ENCODE data around the gene KRT10. TPM values are rescaled to one million over a fixed set of nuclear protein-coding genes. Genes with fewer than 3 reads are reported as not detected.

Gene KRT10
- total RNA-seq, 3 donors from 2014 or later (not counting 1 experiment from before 2014, with no cell fraction given), result 23.6 to 35.9 (median 25.5) TPM

DNA sequence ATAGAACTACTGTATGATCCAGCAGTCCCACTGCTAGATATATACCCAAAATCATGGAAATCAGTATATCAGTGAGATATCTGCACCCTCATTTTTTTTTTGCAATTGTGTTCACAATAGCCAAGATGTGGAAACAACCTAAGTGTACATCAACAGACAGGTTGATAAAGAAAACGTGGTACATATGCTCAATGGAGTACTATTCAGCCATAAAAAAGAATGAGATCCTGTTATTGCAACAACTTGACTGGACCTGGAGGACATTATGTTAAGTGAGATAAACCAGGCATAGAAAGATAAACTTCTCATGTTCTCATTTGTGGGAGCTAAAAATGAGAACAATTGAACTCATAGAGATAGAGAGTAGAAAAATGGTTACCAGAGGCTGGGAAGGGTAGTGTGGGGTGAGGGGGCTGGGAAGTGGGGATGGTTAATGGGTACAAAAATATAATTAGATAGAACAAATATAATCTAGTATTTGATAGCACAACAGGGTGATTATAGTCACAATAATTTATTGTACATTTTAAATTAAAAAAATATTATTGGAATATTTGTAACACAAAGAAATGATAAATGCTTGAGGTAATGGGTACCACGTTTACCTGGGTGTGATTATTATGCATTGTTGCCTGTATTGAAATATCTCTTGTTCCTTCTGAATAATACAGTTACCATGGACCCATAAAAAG is 7.8 kb upstream of the KRT10 start:
- ATAC-seq (no peak), DNase-seq (no peak)
- no peak overlapping the region for H3K4me3 ChIP-seq (ENCODE audit: low read length)
- peaks cover 0 to 2% of the 10 kb centered on the region in 2 donors for H3K9me3 Mint-ChIP-seq
- WGBS (ENCODE audit: insufficient coverage), result 100% methylated on average over 1 of the region's 2 CpGs
- H3K4me1 ChIP-seq (ENCODE audit: control insufficient read depth, insufficient read depth, low read length), result no peaks in the 10 kb centered on the region
- peaks cover 15 to 40% of the 10 kb centered on the region in 2 donors for H3K27me3 Mint-ChIP-seq (ENCODE audit: low read depth in 2 of 2)
- no peaks in the 10 kb centered on the region for H3K36me3 Mint-ChIP-seq
- H3K4me1 Mint-ChIP-seq, result no peaks in the 10 kb centered on the region
- TF ChIP-seq CTCF (IDR thresholded peaks at IDR 0.05), result no peak
- no peaks in the 10 kb centered on the region for H3K36me3 ChIP-seq (ENCODE audit: control insufficient read depth, insufficient read depth, low read length)
- H3K27ac ChIP-seq (ENCODE audit: low read length), result no peak overlapping the region
- H3K27ac Mint-ChIP-seq, result no peak overlapping the region
- H3K27me3 ChIP-seq (ENCODE audit: control insufficient read depth, insufficient read depth, low read length), result peaks cover 5% of the 10 kb centered on the region
- H3K4me3 Mint-ChIP-seq, result no peak overlapping the region
- no peaks in the 10 kb centered on the region for H3K9me3 ChIP-seq (ENCODE audit: control insufficient read depth, insufficient read depth, low read length)
- intact Hi-C loops (cut with micrococcal nuclease), result no loop called here

DNA sequence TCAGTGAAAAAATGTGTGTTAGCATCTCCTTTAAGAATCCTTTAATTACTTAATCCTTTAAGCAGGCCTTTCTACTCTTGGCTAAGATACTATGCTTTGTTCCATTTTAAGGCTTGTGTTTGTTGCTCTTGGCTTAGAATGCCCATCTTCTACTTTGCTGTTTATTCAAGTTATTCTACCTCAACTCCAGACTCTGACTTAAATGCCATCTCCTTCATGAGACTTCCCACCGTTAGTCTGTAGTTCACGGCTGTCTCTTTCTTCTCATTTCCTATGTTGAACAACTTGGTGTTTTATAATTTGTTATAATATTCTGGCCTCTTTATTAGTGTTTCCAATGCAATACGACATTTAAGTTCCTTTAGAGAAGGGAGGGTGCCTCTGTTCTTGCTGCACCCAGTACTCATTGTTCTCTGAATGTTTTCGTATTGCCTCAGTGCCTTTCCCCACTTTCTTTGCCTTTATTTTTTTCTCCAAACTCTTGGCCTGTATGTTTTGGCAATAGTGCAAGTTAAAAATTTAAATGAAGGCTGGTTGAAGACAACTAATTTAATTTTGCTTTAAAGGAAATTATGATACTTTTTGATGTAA is 6.1 kb upstream of the KRT10 start:
- H3K9me3 ChIP-seq (ENCODE audit: control insufficient read depth, insufficient read depth, low read length), result no peaks in the 10 kb centered on the region
- no peaks in the 10 kb centered on the region for H3K4me1 ChIP-seq (ENCODE audit: control insufficient read depth, insufficient read depth, low read length)
- Mint-ChIP-seq H3K27ac (no peak overlapping the region), H3K9me3 (peaks cover 0 to 2% of the 10 kb centered on the region in 2 donors), H3K27me3 (ENCODE audit: low read depth in 2 of 2) (peaks cover 19 to 55% of the 10 kb centered on the region in 2 donors), H3K36me3 (no peaks in the 10 kb centered on the region), H3K4me1 (peaks cover 0 to 4% of the 10 kb centered on the region in 2 donors), H3K4me3 (no peak overlapping the region)
- H3K4me3 ChIP-seq (ENCODE audit: low read length), result no peak overlapping the region
- H3K27ac ChIP-seq (ENCODE audit: low read length), result no peak overlapping the region
- TF ChIP-seq CTCF (IDR thresholded peaks at IDR 0.05), result no peak
- ATAC-seq, result no peak
- no peaks in the 10 kb centered on the region for H3K36me3 ChIP-seq (ENCODE audit: control insufficient read depth, insufficient read depth, low read length)
- H3K27me3 ChIP-seq (ENCODE audit: control insufficient read depth, insufficient read depth, low read length), result peaks cover 5% of the 10 kb centered on the region
- no peak for DNase-seq
- intact Hi-C loops (cut with micrococcal nuclease), result no loop called here
- 97% methylated on average over 3 of the region's 4 CpGs for WGBS (ENCODE audit: insufficient coverage)

DNA sequence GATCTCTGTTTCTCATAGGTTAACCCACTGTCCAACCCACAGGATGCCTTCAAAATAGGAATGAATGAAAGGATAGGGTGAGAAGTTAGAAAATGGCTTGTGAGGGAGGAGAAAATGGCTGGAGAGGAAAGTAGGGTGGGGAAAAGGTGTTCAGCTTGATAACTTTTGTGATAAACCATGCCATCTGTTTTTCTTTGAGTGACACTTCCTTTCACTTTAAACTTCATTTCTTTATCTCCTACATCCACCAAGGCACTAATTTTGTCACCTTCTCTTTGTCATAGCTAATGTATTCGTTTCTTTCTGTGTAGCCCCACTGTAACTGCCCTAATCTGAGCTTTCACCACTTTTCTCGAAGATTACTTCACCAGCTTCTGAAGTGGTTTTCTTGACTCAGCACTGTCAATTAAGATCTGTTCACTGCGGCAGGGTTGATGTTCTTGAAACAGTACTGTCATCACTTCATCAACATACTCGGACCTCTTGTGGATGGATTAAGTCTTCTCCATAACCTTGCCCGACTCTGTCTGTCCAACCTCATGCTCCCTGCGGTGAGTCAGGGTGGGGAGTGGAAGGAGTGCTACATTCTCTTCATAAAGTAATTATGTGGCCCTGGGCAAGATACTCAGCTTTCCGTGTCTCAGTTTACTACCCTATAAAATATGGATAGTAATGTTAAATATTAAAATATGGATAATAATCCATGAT is 5.5 kb upstream of the KRT10 start:
- ATAC-seq (no peak), DNase-seq (no peak)
- Mint-ChIP-seq H3K4me3 (no peak overlapping the region), H3K27me3 (ENCODE audit: low read depth in 2 of 2) (peaks cover 19 to 56% of the 10 kb centered on the region in 2 donors), H3K4me1 (peaks cover 0 to 4% of the 10 kb centered on the region in 2 donors), H3K27ac (no peak overlapping the region), H3K9me3 (peaks cover 0 to 2% of the 10 kb centered on the region in 2 donors), H3K36me3 (no peaks in the 10 kb centered on the region)
- Histone ChIP-seq H3K36me3 (ENCODE audit: control insufficient read depth, insufficient read depth, low read length) (no peaks in the 10 kb centered on the region), H3K27ac (ENCODE audit: low read length) (no peak overlapping the region), H3K9me3 (ENCODE audit: control insufficient read depth, insufficient read depth, low read length) (no peaks in the 10 kb centered on the region), H3K4me3 (ENCODE audit: low read length) (no peak overlapping the region), H3K4me1 (ENCODE audit: control insufficient read depth, insufficient read depth, low read length) (no peaks in the 10 kb centered on the region), H3K27me3 (ENCODE audit: control insufficient read depth, insufficient read depth, low read length) (peaks cover 5% of the 10 kb centered on the region)
- 54% methylated on average over 3 of the region's 7 CpGs for WGBS (ENCODE audit: insufficient coverage)
- no peak for TF ChIP-seq CTCF (IDR thresholded peaks at IDR 0.05)
- intact Hi-C loops (cut with micrococcal nuclease), result no loop called here
